Measurements from ENCODE around the gene SBF2. TPM values are rescaled to one million over a fixed set of nuclear protein-coding genes. Genes with fewer than 3 reads are reported as not detected.
A peak's percentile ranks its signal among the peaks of the same experiment; 100 is the strongest.
"Not testable (repeated sequence)": the region's sequence is repeated elsewhere in the genome, so short reads cannot be mapped to it uniquely, and the experiment has no call there.

Gene SBF2
- polyA plus RNA-seq, 3 donors: 47.2 to 63.1 (median 53.7) TPM

- DNase-seq: no peak
Observed at GRCh38 chr11:10075141-10075540, 218.9 kb downstream of the SBF2 start.

DNA sequence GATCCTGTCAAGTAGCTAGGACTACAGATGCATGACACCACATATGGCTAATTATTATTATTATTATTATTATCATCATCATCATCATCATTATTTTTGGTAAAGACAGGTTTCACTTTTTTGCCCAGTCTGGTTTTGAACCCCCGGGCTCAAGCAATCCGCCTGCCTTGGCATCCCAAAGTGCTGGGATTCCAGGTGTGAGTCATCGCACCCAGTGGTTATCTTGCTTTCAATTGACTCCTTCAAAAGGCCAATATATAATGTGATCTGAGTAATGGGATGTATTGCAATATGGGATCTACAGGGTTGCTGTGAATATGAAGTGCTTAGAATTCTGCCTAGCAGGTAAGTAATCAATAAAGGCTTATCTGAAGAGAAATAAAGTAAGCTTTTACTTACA, 221.2 kb downstream of the SBF2 start:
- no peak for DNase-seq

GRCh38 chr11:10072142-10072541, 221.9 kb downstream of the SBF2 start:
- DNase-seq: no peak

GRCh38 chr11:10067629-10068300, 226.3 kb downstream of the SBF2 start:
- DNase-seq: no peak

DNA sequence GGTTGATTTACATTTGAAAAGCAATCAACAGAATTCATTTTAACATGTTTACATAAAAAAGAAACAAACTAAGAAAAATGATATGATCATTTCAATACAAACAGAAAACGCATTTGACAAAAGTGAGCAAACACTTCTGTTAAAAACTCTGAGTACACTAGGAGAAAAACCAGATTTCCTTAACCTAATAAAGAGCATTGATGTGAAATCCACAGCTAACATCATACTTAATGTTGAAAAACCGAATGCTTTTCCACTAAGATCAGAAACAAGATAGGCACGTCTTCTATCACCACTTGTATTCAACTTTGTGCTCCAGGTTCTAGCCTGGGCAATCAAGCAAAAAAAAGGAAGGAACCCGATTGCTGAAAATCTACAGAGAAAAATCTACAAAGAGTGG, 227.6 kb downstream of the SBF2 start:
- no peak for DNase-seq

DNA sequence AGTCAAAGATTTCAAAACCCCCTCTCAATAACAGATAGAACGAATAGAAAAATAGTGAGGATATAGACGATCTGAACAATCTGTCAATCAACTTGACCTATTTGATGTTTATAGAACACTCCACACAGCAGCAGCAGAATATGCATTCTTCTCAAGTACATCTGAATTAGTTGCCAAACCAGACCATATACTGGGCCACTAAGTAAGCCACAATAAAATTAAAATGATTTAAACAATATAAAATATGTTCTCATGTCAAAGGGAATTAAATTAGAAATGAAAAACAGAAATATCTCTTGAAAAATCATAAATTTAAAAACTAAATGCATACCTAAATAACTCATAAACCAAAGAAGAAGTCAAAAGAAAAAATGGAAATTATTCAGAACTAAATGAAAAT, 229.2 kb downstream of the SBF2 start:
- DNase-seq: no peak

DNA sequence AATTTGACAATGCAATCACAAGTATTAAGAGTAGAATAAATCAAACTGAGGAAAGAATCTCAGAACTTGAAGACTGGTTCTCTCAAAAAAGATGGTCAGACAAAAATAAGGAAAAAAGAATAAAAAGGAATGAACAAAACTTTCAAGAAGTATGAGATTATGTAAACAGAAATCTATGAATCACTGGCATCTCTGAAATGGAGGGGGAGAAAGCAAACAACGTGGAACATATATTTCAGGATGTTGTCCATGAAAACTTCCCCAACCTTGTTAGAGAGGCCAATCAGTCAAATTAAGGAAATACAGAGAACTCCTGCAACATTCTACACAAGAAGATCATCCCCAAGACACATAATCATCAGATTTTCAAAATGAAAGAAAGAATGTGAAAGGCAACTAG, 235.7 kb downstream of the SBF2 start:
- no peak for DNase-seq

DNA sequence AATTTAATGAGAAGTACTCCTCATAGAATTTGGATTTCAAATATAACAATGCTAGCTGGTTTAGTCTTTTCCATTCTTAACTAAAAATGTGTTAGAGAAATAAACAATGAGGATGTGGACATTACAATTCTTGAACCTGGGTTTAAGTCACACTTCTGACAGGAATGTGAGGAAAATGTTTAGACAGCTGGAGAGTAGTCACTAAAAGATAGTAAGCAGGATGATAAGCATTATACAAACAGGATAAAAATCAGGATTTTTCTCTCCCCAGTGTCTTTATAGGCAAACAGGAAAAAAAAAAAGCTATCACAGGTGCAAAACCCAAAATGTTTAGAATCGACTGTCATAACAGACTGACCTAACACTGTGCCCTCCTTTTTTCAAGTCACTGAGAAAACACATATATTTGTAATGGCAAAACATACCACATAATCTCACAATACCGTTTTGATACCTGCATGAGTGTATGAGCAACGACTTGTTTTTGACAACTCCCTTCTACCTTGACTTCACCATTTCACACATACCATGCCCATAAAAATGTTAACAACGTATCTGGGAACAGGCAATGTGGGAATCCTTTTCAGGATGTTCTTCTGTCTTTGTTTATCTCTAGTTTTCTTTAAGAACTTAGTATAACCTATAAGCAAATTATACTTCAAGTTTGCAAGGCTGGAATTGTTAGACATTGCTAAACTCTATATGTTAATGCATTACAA, 242.0 kb downstream of the SBF2 start:
- DNase-seq: no peak

DNA sequence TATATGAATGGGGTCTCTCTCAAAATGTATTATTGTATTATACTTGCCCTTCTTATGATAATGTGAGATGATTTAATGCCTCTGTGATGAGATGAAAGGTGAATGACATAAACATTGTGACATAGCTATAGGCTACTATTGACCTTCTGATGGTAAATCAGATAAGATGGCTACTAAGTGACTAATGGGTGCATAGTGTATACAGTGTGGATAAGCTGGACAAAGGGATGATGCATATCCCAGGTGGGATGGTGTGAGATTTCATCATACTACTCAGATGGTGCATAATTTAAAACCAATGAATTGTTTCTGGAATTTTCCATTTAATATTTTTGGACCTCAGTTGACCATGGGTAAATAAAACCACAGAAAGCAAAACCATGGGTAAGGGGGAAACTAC, 243.5 kb downstream of the SBF2 start:
- no peak for DNase-seq

DNA sequence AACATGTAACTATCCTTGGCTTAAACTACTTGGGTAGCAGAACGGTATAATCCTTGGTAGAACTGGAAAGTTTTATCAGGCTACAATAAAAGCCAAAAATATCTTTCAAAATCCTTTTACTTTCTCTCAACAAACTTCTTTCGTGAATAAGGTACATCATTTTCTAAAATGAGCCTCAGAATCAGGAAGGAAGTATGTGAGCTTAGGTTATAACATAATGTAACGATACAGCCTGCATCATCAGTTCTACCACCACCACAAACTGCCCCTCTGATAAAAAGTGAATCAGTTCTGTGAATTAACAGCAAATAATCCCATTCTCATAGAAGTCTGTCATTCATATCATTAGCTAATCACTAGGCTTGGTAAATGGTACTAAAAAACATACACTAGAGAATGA, 244.3 kb downstream of the SBF2 start:
- DNase-seq: no peak

DNA sequence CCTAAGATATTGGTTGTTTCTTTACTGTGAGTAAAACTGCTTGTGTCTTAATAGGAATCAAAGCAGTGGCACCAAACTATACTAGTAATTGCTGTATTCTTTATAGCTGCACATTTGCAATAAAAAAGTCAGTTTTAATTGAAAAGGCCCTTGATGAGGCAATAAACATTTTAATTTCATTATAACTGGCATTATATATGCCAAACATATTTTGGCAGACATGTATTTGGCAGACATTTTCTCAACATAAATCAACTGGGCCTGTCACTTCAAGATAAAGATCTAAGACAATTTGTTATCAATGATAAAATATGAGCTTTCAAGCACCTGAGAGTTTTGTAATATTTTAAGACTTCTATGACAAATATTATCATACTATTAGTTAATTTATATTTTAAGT, 245.7 kb downstream of the SBF2 start:
- no peak for DNase-seq

DNA sequence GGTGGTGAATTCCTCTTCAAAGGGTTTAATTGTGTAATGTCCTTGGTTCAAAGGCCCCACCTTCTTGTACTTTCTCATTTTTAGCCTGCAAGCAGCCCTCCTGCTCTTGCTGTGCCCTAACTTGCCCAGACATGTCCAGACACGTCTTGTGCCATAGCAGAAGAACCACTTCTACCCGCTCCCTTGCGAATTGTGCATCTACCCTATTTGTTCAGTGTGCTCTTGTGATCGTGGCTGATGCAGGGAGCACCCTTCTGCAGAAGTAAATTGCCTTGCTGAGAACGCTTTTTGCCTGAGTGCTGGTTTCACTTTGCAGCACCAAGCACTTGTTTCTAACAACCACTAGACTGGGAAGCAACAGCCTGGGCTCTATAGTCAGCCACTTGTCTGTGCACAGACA, 249.4 kb downstream of the SBF2 start:
- no peak for DNase-seq

DNA sequence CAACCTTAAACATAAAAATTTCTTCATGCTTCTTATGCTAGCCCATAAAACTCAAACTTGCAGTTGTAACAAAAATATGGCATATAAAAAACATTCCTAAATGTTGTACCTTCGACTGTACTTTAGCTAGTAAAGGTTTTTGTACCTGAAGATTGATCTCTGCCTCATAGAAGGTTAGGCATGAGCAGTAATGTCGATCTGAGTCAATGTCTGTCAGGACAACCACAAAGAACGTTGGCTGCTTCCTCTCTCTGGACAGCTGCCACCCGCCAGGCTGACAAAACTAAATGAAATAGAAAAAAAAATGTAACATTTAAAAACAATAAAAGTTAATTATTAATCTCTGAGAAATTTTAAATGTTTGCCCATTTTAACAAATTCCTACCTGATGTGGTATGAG, 251.3 kb downstream of the SBF2 start:
- no peak for DNase-seq

GRCh38 chr11:10041748-10042446, 252.1 kb downstream of the SBF2 start:
- no peak for DNase-seq

- no peak for DNase-seq
Observed at GRCh38 chr11:10041332-10041731, 252.7 kb downstream of the SBF2 start.

DNA sequence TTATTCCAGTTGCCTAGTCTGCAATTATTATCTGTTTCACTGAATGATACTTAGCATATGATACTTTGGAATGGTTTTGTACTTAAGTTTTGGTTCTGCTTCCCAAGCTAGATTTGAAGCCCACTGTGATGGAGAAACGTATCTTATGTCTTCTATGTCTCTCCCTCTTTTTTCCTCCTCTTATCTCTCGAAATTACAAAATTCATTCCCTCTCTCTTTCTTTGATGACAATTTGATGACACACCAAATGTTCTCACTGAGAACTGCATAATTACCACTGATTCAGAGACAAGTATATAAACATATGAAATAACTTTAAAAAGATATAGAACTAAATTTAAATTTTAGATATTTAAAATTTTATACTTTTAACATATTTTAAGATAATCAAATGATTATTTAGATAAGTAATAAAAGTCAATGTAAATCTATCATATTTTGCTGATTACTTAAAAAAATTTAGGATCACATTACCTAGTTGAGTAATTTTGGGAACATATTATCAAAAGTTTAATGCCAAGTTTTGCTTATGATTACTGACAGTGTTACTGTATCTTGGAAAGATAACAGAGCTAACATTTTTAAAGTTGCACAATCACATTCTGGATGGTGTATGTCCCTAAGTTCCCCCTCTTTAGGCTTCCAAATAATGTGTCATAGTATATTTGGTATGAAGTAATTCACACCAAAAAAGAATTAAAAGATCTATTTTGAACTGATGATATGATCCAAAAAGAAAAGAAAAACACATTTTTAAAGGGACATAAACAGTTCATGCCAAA, 255.3 kb downstream of the SBF2 start:
- DNase-seq: no peak

DNA sequence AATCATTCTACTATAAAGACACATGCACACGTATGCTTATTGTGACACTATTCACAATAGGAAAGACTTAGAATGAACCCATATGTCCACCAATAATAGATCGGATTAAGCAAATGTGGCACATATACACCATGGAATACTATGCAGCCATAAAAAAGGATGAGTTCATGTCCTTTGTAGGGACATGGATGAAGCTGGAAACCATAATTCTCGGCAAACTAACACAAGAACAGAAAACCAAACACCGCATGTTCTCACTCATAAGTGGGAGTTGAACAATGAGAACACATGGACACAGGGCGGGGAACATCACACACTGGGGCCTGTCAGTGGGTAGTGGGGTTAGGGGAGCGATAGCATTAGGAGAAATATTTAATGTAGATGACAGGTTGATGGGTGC, 258.1 kb downstream of the SBF2 start:
- DNase-seq: not testable (repeated sequence)

DNA sequence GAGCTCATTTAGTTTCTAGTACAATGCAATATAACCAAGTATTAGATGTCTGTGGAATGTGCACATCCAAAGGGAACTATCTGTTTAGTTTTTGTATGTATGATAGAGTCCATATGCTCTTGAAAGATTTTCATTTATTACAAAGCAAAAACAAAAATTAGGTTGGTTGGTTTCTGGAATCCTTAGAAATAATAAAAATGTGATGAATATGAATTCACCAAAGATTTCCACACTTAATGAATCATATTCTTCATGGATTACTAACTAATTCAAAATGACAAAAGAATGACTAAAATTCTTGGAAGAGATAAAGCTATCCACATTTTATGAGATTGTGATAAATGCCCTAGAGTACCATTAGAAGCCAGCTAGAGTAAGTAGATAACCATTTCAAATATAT, 261.1 kb downstream of the SBF2 start:
- peak; percentile 3 for DNase-seq

DNA sequence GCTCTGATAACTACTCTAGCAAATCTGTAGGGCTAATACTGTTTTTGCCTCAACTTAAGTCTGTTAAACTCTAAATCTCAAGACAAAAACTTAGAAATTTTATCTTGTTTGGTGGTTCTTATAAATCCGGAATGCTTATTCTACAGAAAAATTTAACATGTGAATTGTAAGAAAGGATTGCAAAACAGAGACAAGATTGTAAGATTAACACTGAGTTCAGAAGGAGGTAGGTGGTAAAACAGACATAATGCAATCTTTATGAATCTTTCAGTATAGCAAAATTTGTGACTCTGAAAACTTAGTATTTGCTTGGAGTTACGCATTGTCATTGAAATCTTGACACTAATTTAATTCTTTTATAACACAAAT, 263.9 kb downstream of the SBF2 start:
- DNase-seq: no peak

GRCh38 chr11:10029386-10030121, 264.5 kb downstream of the SBF2 start:
- no peak for DNase-seq

GRCh38 chr11:10026514-10026913, 267.5 kb downstream of the SBF2 start:
- DNase-seq: no peak

DNA sequence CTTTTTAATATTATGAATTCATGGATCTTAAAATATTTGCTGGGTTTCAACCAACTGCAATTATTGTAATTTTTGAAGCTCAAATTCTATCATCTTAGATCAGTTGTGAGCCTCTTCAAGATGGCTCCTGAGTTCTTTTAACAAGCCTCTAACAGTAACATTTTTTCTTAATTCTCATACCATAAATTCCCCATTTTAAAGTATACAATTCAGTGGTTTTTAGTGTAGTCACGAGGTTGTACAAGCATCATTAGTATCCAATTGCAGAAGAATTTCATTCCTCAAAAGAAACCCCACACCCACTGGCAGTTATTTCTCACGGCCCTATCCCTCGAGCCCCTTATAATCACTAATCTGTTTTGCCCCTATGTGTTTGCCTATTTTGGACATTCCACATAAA, 270.8 kb downstream of the SBF2 start:
- DNase-seq: no peak
